LNCAP (cell line): ENCODE results near the gene ZFHX2.

Source experiments
- TF ChIP-seq, protein P1 (sequence below): fragments of 450-650 bp; IDR thresholded peaks from 2 replicates; pipeline ENCODE4 v1.5.1; 2017; ENCODE audit warnings: mild to moderate bottlenecking

Gene ZFHX2

DNA sequence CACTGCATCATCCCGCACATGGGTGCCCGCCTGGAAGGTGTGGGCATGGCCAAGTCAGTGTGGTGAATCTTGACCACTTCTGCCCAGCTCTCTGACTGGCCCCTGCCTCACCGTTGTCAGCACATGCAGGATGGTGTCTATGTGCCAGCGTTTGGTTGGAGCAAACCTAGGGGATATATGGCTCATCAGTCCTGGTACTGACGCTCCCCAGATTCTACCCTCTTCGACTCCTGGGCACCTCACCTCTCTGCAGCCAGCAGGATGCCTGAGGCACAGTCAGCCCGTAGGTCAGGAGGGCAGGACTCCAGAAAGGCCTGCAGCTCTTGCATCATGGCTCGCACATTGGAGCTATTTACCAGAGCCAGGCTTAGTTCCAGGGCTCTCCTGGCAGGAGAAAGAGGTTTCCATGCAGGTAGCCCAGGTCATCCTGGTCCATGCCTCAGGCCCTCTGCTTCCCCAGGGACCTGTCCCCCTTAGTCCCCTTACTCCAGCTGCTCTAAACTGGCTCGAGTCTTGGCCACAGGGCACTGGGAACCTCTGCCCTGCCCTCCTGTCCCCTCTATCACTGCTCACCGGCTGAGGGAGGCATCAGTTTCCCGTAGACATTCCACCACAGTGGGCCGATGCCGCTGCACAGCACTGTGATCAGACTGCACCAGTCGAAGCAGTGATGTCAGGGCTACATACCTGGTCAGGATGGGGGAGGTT, 12.1 kb upstream of the ZFHX2 start:
- TF ChIP-seq, protein P1, sequence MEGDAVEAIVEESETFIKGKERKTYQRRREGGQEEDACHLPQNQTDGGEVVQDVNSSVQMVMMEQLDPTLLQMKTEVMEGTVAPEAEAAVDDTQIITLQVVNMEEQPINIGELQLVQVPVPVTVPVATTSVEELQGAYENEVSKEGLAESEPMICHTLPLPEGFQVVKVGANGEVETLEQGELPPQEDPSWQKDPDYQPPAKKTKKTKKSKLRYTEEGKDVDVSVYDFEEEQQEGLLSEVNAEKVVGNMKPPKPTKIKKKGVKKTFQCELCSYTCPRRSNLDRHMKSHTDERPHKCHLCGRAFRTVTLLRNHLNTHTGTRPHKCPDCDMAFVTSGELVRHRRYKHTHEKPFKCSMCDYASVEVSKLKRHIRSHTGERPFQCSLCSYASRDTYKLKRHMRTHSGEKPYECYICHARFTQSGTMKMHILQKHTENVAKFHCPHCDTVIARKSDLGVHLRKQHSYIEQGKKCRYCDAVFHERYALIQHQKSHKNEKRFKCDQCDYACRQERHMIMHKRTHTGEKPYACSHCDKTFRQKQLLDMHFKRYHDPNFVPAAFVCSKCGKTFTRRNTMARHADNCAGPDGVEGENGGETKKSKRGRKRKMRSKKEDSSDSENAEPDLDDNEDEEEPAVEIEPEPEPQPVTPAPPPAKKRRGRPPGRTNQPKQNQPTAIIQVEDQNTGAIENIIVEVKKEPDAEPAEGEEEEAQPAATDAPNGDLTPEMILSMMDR = no peak

DNA sequence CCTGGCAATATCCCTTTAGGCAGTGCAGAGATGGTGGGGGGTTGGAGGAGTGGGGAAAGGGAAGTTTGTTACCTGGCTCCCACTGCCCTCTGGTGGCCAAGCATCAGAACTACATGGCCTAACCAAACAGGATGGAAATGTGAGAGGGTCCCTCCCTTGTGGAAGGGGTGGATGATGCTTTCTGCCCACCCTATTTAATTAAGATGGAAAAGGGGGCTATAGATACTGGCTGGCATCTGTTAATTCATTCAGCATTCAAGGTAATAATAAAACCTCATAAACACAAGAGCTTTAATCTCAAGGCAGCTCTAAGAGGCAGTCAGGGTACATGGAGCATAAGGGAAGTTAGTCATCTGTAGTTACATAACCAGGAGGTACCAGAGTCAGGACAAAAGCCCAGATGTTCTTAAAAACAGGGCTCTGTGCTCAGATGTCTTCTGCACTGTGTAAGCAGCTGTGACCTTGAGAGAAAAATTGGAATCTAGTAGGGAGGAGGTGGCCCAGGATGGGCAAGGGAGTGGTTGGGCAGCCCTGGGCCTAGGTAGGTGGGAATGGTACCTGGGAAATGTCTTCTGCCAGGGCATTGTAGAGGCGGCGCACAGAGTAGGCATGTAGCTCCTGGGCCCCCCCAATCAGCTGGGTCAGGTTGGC, 11.4 kb upstream of the ZFHX2 start:
- TF ChIP-seq, protein P1 = peak; percentile 94

DNA sequence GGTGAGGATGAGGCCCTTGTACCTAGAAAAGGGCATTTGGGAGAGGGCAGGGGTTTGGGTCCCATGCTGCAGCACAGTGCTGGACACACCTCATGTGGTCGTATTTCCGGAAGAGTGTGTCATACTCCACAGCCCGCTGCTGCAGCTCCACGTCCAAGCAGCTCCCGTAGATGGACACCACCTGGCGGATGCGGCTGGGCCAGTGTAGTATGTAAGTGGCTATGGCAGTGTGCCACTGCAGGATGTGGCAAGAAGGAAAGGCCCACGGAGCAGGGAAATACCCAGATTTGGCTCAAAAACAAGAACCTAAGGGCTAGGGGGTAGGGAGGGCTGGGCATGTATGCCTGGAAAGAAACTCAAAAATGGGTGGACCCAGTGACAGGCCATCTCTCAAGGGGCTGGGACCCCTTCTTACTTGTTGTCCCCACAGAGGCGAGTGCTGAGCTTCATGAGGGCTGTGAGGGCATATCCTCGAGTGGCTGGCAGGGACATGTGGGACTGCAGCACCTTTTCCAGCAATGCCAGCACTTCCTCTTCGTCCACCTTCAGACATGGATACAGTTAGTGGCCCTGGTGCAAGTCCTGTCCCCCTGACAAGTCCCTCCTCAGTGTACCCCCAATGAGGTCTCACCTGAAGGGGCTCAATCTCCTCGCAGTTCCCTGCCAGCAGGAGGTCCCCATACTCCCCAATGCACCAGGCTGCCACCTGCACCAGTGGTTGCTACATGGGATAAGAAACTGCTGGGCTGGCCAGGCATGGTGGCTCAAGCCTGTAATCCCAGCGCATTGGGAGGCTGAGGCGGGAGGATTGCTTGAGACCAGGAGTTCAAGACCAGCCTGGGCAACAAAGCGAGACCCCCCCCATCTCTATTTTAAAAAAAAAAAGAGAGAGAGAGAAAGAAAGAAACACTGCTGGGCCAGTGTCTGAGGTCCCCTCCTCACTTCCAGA, 10.6 kb upstream of the ZFHX2 start:
- TF ChIP-seq, protein P1 = no peak

DNA sequence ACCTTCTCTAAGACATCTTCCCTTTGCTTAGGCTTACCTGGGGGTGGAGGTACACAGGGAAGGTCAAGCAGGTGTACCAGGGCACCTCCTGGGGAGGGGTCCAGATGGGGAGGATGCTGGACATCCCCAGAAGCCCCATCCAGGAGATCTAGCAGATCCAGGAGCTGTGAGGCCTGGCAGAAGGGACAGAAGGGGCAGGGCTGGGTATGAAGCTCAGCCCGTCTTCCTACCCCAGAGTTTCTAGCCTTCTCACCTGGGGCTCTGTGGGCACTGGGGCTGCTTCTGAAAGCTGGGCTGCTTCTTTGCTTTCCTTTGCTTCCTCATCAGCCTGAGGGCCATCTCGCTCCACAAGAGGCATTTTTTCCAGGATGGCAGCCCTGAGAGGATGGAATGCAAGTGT, 9.7 kb upstream of the ZFHX2 start:
- TF ChIP-seq, protein P1 = no peak

DNA sequence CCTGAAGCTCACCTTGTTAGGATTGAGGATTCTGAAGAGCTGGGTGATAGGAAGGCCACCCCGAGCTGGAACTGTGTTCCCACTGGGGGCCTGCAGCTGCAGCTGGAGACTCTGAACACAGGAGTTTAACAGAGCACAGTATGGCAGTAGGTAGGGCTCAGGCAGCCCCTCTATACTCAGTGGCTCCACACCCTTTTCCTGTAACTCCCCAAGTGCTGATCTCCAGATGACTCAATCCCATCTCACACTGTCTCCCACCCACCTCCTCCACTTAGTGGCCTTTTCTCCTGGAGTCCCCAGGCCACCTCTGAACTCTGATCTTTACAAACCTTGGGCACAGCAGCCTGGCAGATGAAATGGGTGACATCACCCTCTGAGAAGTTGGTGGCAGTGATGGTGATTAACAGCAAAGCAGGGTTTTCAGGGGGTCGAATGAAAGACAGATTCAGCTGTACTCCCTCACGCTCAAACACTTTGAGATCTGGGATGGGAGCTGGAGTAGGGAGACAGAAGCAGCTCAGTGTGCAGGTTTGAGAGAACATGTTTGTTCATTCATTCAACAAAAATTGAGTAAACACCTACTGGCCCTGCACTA, 8.5 kb upstream of the ZFHX2 start:
- TF ChIP-seq, protein P1 = no peak

DNA sequence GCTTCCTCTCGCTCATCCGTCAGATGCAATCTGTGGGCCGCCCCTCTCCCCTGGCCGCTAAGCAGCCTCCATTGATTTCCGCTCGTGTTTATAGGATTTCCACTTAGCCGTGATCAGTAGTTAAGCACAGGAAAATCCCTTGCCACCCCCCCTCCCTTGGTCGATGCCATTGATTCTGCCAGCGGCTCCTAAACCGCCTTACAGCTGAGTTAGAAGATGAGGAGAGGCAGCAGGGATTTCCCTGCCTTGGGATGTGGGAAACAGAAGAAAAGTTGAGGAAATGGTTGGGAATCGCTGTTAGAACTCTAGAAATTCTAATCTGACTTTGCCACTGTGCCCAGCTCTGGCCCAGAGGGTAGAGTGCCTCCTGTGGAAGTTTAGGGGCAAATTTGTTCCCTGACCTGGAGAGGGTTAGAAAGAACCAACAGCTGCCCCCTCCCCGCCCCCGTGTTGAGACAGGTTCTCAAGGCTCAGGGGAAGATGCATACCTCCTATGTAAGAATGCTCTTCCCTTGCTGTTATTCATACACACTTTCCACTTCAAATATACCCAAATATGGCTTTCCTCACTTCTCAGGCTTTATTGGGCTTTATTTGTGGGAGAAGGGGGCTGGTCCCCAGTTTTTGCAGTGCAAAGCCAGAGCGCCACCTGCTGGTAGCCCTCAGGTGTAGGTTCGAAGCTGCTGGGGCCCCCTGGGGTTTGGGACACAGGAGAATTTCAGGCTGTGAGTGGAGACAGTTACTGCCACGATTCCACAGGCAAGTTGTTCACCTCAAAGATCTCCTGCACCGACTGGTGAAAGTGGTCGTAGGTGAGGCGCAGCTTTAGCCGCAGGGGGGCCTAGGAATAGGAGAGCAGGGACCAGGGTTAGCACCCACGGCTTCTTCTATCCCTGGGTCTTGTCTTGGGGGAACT, 7.7 kb upstream of the ZFHX2 start:
- TF ChIP-seq, protein P1 = peak; percentile 99
